ENCODE results near the gene DOC2A.

DOC2A gene

DNA sequence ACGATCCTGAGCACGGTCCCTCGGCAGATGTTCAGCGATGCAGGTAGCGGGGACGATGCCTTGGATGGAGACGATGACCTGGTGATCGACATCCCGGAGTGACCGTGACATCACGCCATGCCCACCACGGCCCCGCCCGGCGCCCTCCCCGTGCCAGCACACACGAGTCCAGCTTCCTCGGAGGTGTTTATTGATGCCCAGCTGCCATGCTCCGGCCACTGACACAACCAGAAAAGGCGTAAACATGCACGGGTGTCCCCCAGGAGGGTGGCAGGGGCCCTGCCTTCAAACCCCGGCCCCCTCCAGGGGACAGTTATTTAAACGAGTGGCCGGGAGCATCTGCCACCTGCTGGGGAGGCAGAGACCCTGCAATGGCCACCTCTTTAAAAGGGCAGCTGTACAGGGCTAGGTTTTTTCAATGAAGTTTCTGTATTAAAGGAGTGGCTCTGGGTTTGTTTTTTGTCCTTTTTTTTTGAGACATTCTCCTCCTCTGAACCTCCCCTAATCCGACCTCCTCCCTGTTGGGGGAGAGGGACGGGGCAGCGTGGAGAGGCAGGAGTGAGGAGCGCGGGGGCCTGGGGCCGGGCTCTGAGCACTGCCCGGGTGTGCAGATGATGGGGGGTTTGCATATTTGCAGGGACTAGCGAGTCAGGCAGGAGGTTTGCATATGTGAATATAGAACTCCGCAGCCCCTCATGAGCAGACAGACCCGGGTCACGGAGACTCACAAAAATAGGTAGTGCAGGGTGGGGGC, 5.3 kb downstream of the DOC2A start:
- Histone ChIP-seq H3K4me3 (no peak overlapping the region), H3K9me3 (no peaks in the 10 kb centered on the region), H3K27ac (no peak overlapping the region), H3K27me3 (peaks cover 0 to 43% of the 10 kb centered on the region in 2 donors), H3K4me1 (peaks cover 0 to 15% (median 4%) of the 10 kb centered on the region in 4 donors), H3K36me3 (peaks cover 0 to 42% (median 22%) of the 10 kb centered on the region in 3 donors)
- no peak for DNase-seq
- intact Hi-C loops (cut with DNase I; ENCODE audit: low total_unique reads), result loop anchor here (5.0 to 10.0 kb wide), 3 partner anchors 81 to 308 kb away; partner anchors contain the start of genes CDIPT and KCTD13
- TF ChIP-seq, protein P1, sequence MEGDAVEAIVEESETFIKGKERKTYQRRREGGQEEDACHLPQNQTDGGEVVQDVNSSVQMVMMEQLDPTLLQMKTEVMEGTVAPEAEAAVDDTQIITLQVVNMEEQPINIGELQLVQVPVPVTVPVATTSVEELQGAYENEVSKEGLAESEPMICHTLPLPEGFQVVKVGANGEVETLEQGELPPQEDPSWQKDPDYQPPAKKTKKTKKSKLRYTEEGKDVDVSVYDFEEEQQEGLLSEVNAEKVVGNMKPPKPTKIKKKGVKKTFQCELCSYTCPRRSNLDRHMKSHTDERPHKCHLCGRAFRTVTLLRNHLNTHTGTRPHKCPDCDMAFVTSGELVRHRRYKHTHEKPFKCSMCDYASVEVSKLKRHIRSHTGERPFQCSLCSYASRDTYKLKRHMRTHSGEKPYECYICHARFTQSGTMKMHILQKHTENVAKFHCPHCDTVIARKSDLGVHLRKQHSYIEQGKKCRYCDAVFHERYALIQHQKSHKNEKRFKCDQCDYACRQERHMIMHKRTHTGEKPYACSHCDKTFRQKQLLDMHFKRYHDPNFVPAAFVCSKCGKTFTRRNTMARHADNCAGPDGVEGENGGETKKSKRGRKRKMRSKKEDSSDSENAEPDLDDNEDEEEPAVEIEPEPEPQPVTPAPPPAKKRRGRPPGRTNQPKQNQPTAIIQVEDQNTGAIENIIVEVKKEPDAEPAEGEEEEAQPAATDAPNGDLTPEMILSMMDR (IDR thresholded peaks at IDR 0.05), result peak; percentile 68 to 76

DNA sequence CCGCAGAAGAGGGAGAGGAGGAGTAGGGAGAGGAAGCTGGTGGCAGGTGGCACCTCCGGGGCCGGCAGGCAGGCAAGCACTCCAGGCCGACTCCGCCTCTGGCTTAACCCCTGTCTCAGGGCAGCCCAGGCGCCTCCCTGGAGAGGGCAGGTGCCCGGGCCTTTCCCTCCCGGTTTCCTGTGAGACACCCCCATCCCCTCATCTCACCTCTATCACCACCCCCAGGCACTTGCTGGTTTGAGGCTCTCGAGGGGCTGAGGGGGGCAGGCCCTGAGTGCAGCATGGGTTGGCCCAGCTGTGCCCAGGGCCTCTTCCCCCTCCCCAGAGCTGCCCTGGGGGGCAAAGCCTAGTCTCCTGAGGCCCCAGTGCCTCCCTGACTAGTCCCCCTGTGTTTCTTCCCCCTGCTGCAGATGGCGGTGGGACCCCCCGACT, 6.0 kb downstream of the DOC2A start:
- peaks cover 0 to 36% of the 10 kb centered on the region in 2 donors for H3K27me3 ChIP-seq
- peaks cover 0 to 8% (median under 1%) of the 10 kb centered on the region in 4 donors for H3K4me1 ChIP-seq
- TF ChIP-seq, protein P1 (IDR thresholded peaks at IDR 0.05), result no peak
- no peaks in the 10 kb centered on the region for H3K9me3 ChIP-seq
- H3K36me3 ChIP-seq, result peaks cover 0 to 49% (median 29%) of the 10 kb centered on the region in 3 donors
- intact Hi-C loops (cut with DNase I; ENCODE audit: low total_unique reads), result loop anchor here (5.0 to 10.0 kb wide), 3 partner anchors 80 to 308 kb away; partner anchors contain the start of genes CDIPT and KCTD13
- H3K4me3 ChIP-seq, result no peak overlapping the region
- no peak overlapping the region for H3K27ac ChIP-seq
- no peak for DNase-seq

DNA sequence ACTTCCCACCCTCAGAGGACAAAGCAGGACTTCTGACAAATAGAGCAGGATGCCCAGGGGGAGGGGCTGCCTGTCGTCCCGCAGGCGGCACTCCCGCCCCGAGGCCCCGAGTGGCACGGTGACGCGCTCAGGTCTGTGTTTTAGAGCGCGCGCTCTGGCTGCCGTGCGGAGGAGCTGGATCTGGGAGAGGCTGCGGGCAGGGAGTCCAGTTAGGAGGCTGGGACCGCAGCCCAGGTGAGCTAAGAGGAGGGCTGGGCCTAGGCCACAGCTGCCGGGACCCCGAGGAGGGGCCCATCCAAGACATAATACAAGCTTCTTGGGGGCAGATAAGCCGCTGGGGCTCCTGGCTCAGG, 6.4 kb downstream of the DOC2A start:
- DNase-seq, result no peak
- TF ChIP-seq, protein P1 (IDR thresholded peaks at IDR 0.05), result no peak
- peaks cover 0 to 32% of the 10 kb centered on the region in 2 donors for H3K27me3 ChIP-seq
- H3K27ac ChIP-seq, result no peak overlapping the region
- H3K4me1 ChIP-seq, result peaks cover 0 to 4% (median 0%) of the 10 kb centered on the region in 4 donors
- intact Hi-C loops (cut with DNase I; ENCODE audit: low total_unique reads), result loop anchor here (10.0 kb wide), 1 partner anchor 80 kb away; the partner anchor contains the start of gene KCTD13
- H3K9me3 ChIP-seq, result no peaks in the 10 kb centered on the region
- peaks cover 0 to 53% (median 33%) of the 10 kb centered on the region in 3 donors for H3K36me3 ChIP-seq
- no peak overlapping the region for H3K4me3 ChIP-seq

DNA sequence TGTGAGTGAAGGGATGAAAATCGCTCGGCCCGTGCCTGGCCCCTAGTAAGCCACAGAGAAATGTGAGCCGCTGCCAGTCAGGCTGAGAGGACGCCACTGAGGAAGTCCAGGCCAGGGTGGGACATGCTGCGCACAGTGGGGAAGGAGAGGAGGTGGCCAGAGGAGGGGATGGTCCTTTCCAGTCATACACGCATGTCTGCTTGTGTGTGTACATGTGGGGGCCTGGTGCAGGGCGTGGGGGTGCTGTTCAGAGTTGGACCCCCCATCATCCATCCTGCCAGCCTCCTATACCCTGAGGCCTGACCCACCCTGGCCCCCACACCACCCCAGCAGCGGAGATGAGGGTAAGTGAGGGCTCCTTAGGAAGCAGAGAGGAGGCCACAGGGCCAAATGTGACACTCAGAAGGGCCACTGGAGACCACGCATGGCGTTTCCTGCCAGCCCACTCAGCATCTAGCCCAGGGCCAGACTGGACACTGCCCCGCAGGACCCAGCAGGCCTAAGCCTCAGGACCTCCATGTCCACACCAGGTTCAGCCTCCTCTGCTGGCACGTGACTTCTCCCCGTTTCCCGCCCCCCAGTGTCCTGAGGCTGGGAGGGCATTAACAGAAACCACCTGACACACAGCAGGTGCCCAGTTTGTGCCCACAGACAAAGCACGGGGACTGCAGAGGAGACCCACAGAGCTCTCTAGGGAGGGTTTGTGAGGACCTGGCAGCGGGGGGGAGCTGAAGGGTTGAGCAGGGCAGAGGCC, 7.0 kb downstream of the DOC2A start:
- TF ChIP-seq, protein P1 (IDR thresholded peaks at IDR 0.05), result no peak
- no peak for DNase-seq
- H3K4me1 ChIP-seq, result peaks cover 0 to 4% (median 0%) of the 10 kb centered on the region in 4 donors
- peaks cover 0 to 55% (median 35%) of the 10 kb centered on the region in 3 donors for H3K36me3 ChIP-seq
- H3K4me3 ChIP-seq, result no peak overlapping the region
- H3K27ac ChIP-seq, result no peak overlapping the region
- H3K27me3 ChIP-seq, result peaks cover 0 to 27% of the 10 kb centered on the region in 2 donors
- intact Hi-C loops (cut with DNase I; ENCODE audit: low total_unique reads), result loop anchor here (10.0 kb wide), 1 partner anchor 79 kb away; the partner anchor contains the start of gene KCTD13
- H3K9me3 ChIP-seq, result no peaks in the 10 kb centered on the region

DNA sequence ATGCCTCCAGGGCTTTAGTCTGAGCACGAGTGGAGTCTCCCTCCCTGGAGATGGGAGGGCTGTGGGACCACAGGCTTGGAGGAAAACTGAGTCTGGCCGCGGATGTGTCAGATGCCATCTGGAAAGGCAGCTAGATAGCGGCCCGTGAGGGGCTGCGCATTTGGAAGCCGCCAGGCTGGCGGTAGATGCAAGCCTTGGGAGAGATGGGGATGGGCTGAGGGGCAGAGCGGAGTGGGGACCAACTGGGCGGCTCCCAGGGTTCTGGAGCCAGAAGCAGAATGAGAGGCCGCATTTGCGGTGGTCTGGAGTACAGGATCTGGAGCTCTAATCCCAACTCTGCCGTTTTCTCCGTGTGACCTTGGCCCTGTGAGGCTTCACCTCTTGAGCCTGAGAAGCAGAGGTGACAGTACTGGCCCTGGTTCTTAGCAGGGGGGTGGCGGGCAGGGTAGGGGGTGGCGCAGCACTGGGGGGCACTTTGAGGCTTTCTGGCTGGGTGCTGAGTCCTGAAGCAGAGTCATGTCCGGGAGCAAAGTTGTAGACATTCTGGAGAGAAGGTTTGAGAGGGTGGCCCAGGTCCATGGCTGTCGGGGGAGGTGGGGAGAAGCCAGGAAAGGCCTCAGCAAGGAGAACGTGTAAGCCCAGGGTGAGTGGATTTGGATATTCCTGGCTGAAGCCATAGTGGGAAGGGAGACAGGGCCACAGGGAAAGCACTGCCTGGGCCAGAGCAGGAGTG, 8.0 kb downstream of the DOC2A start:
- intact Hi-C loops (cut with DNase I; ENCODE audit: low total_unique reads), result loop anchor here (10.0 kb wide), 1 partner anchor 78 kb away; the partner anchor contains the start of gene KCTD13
- Histone ChIP-seq H3K27ac (no peak overlapping the region), H3K27me3 (peaks cover 0 to 16% of the 10 kb centered on the region in 2 donors), H3K36me3 (peaks cover 0 to 58% (median 35%) of the 10 kb centered on the region in 3 donors), H3K9me3 (no peaks in the 10 kb centered on the region), H3K4me3 (no peak overlapping the region), H3K4me1 (peaks cover 0 to 4% (median 0%) of the 10 kb centered on the region in 4 donors)
- TF ChIP-seq, protein P1 (IDR thresholded peaks at IDR 0.05), result no peak
- DNase-seq, result no peak

All from tibial artery (tissue), 4 donors.